ENCODE measurements around the gene CHID1. TPM values are rescaled to one million over a fixed set of nuclear protein-coding genes. Genes with fewer than 3 reads are reported as not detected.

CHID1 gene
- total RNA-seq, 2 experiments from 2014 or later, result 51.8 to 56.3 TPM

GRCh38 chr11:900545-900944, 10.1 kb downstream of the CHID1 start:
- CTCF ChIA-PET, result no interaction called here
- no peak overlapping the region for H3K27ac Mint-ChIP-seq
- no peaks in the 10 kb centered on the region for H3K9me3 Mint-ChIP-seq
- intact Hi-C loops (cut with micrococcal nuclease), result no loop called here
- H3K4me1 Mint-ChIP-seq (ENCODE audit: low read depth), result no peaks in the 10 kb centered on the region
- H3K27me3 Mint-ChIP-seq (ENCODE audit: low read depth), result no peaks in the 10 kb centered on the region
- H3K36me3 Mint-ChIP-seq (ENCODE audit: low read depth), result peaks cover 24% of the 10 kb centered on the region
- H3K4me3 Mint-ChIP-seq, result no peak overlapping the region
- no peak for DNase-seq

GRCh38 chr11:899724-900123, 10.9 kb downstream of the CHID1 start:
- Mint-ChIP-seq H3K9me3 (no peaks in the 10 kb centered on the region), H3K4me1 (ENCODE audit: low read depth) (no peaks in the 10 kb centered on the region), H3K27ac (no peak overlapping the region), H3K27me3 (ENCODE audit: low read depth) (no peaks in the 10 kb centered on the region), H3K36me3 (ENCODE audit: low read depth) (peaks cover 24% of the 10 kb centered on the region), H3K4me3 (no peak overlapping the region)
- CTCF ChIA-PET, result no interaction called here
- no peak for DNase-seq
- intact Hi-C loops (cut with micrococcal nuclease), result no loop called here

GRCh38 chr11:898540-899190, 11.9 kb downstream of the CHID1 start:
- no peak overlapping the region for H3K27ac Mint-ChIP-seq
- no peak for DNase-seq
- CTCF ChIA-PET, result no interaction called here
- intact Hi-C loops (cut with micrococcal nuclease), result no loop called here
- no peaks in the 10 kb centered on the region for H3K4me1 Mint-ChIP-seq (ENCODE audit: low read depth)
- no peak overlapping the region for H3K4me3 Mint-ChIP-seq
- H3K36me3 Mint-ChIP-seq (ENCODE audit: low read depth), result peaks cover 17% of the 10 kb centered on the region
- no peaks in the 10 kb centered on the region for H3K27me3 Mint-ChIP-seq (ENCODE audit: low read depth)
- no peaks in the 10 kb centered on the region for H3K9me3 Mint-ChIP-seq

GRCh38 chr11:898143-898511, 12.5 kb downstream of the CHID1 start:
- Mint-ChIP-seq H3K36me3 (ENCODE audit: low read depth) (peaks cover 17% of the 10 kb centered on the region), H3K4me1 (ENCODE audit: low read depth) (no peaks in the 10 kb centered on the region), H3K27me3 (ENCODE audit: low read depth) (no peaks in the 10 kb centered on the region), H3K4me3 (no peak overlapping the region), H3K9me3 (no peaks in the 10 kb centered on the region), H3K27ac (no peak overlapping the region)
- CTCF ChIA-PET, result no interaction called here
- intact Hi-C loops (cut with micrococcal nuclease), result no loop called here
- no peak for DNase-seq

- H3K27ac Mint-ChIP-seq, result no peak overlapping the region
- DNase-seq, result no peak
- no peaks in the 10 kb centered on the region for H3K4me1 Mint-ChIP-seq (ENCODE audit: low read depth)
- H3K27me3 Mint-ChIP-seq (ENCODE audit: low read depth), result no peaks in the 10 kb centered on the region
- peaks cover 14% of the 10 kb centered on the region for H3K36me3 Mint-ChIP-seq (ENCODE audit: low read depth)
- H3K9me3 Mint-ChIP-seq, result no peaks in the 10 kb centered on the region
- CTCF ChIA-PET, result no interaction called here
- intact Hi-C loops (cut with micrococcal nuclease), result no loop called here
- H3K4me3 Mint-ChIP-seq, result no peak overlapping the region
These were observed 13.1 kb downstream of the CHID1 start for GRCh38 chr11:897253-898142.

- no peaks in the 10 kb centered on the region for H3K27me3 Mint-ChIP-seq (ENCODE audit: low read depth)
- CTCF ChIA-PET, result interaction anchor here (0.7 kb wide), 1 partner anchor 118 kb away, joined by 3 read pairs; no protein-coding TSS in a partner anchor
- peaks cover 4% of the 10 kb centered on the region for H3K36me3 Mint-ChIP-seq (ENCODE audit: low read depth)
- no peak overlapping the region for H3K27ac Mint-ChIP-seq
- no peak for DNase-seq
- intact Hi-C loops (cut with micrococcal nuclease), result no loop called here
- no peaks in the 10 kb centered on the region for H3K4me1 Mint-ChIP-seq (ENCODE audit: low read depth)
- H3K4me3 Mint-ChIP-seq, result no peak overlapping the region
- no peaks in the 10 kb centered on the region for H3K9me3 Mint-ChIP-seq
These were observed 15.1 kb downstream of the CHID1 start for GRCh38 chr11:895331-896110.

GRCh38 chr11:894575-895201, 15.9 kb downstream of the CHID1 start:
- Mint-ChIP-seq H3K4me3 (no peak overlapping the region), H3K27me3 (ENCODE audit: low read depth) (no peaks in the 10 kb centered on the region), H3K36me3 (ENCODE audit: low read depth) (peaks cover 2% of the 10 kb centered on the region), H3K27ac (no peak overlapping the region), H3K9me3 (no peaks in the 10 kb centered on the region), H3K4me1 (ENCODE audit: low read depth) (no peaks in the 10 kb centered on the region)
- CTCF ChIA-PET, result no interaction called here
- intact Hi-C loops (cut with micrococcal nuclease), result no loop called here
- DNase-seq, result no peak

- CTCF ChIA-PET, result no interaction called here
- no peak for DNase-seq
- Mint-ChIP-seq H3K36me3 (ENCODE audit: low read depth) (peaks cover 2% of the 10 kb centered on the region), H3K4me1 (ENCODE audit: low read depth) (no peaks in the 10 kb centered on the region), H3K27me3 (ENCODE audit: low read depth) (no peaks in the 10 kb centered on the region), H3K27ac (no peak overlapping the region), H3K4me3 (no peak overlapping the region), H3K9me3 (no peaks in the 10 kb centered on the region)
- intact Hi-C loops (cut with micrococcal nuclease), result no loop called here
These were observed 17.5 kb downstream of the CHID1 start for GRCh38 chr11:893008-893654.

- Mint-ChIP-seq H3K9me3 (no peaks in the 10 kb centered on the region), H3K27me3 (ENCODE audit: low read depth) (no peaks in the 10 kb centered on the region), H3K27ac (no peak overlapping the region), H3K4me1 (ENCODE audit: low read depth) (no peaks in the 10 kb centered on the region), H3K4me3 (no peak overlapping the region), H3K36me3 (ENCODE audit: low read depth) (peaks cover 7% of the 10 kb centered on the region)
- DNase-seq, result no peak
- CTCF ChIA-PET, result no interaction called here
- intact Hi-C loops (cut with micrococcal nuclease), result no loop called here
These were observed 19.6 kb downstream of the CHID1 start for GRCh38 chr11:890794-891540.

- H3K9me3 Mint-ChIP-seq, result no peaks in the 10 kb centered on the region
- peaks cover 7% of the 10 kb centered on the region for H3K36me3 Mint-ChIP-seq (ENCODE audit: low read depth)
- no peak overlapping the region for H3K27ac Mint-ChIP-seq
- H3K4me3 Mint-ChIP-seq, result no peak overlapping the region
- no peak for DNase-seq
- intact Hi-C loops (cut with micrococcal nuclease), result no loop called here
- H3K4me1 Mint-ChIP-seq (ENCODE audit: low read depth), result no peaks in the 10 kb centered on the region
- no peaks in the 10 kb centered on the region for H3K27me3 Mint-ChIP-seq (ENCODE audit: low read depth)
- CTCF ChIA-PET, result no interaction called here
These were observed 20.7 kb downstream of the CHID1 start for GRCh38 chr11:889687-890475.

- CTCF ChIA-PET, result no interaction called here
These were observed 21.4 kb downstream of the CHID1 start for GRCh38 chr11:889257-889656.

More at GRCh38 chr11:889257-889656, 21.4 kb downstream of the CHID1 start:
- intact Hi-C loops (cut with micrococcal nuclease), result no loop called here
- Mint-ChIP-seq H3K27me3 (ENCODE audit: low read depth) (no peaks in the 10 kb centered on the region), H3K9me3 (no peaks in the 10 kb centered on the region), H3K27ac (no peak overlapping the region), H3K36me3 (ENCODE audit: low read depth) (peaks cover 7% of the 10 kb centered on the region), H3K4me1 (ENCODE audit: low read depth) (no peaks in the 10 kb centered on the region), H3K4me3 (no peak overlapping the region)
- DNase-seq, result no peak
